Smooth muscle cell (in vitro differentiated cells): ENCODE results near the gene RNGTT. TPM values are rescaled to one million over a fixed set of nuclear protein-coding genes. Genes with fewer than 3 reads are reported as not detected.

Experiments
- DNase-seq: peaks from one replicate; lab custom pipeline; 2025; ENCODE audit not compliant: unreplicated experiment; lab: John Stamatoyannopoulos, UW
- H2AFZ ChIP-seq: fragments of 200-600 bp; sonication (generic); 2 replicates; pipeline ENCODE4 v1.6.0; 2016; ENCODE audit warnings: antibody characterized with exemption, low read depth, mild to moderate bottlenecking
- H3F3A ChIP-seq: fragments of 200-600 bp; sonication (generic); 2 replicates; pipeline ENCODE4 v1.6.0; 2017; ENCODE audit warnings: antibody characterized with exemption, low read depth
- H3K27ac ChIP-seq: fragments of 200-600 bp; sonication (generic); 2 replicates; pipeline ENCODE4 v1.5.1; 2016; ENCODE audit warnings: low read depth, mild to moderate bottlenecking
- H3K27me3 ChIP-seq: fragments of 200-600 bp; sonication (generic); 2 replicates; pipeline ENCODE4 v1.6.1; 2016; ENCODE audit warnings: low read depth, mild to moderate bottlenecking
- H3K36me3 ChIP-seq: fragments of 200-600 bp; sonication (generic); 2 replicates; pipeline ENCODE4 v1.5.1; 2016; ENCODE audit warnings: low read depth
- H3K4me1 ChIP-seq: fragments of 200-600 bp; sonication (generic); 2 replicates; pipeline ENCODE4 v1.5.1; 2016; ENCODE audit warnings: low read depth
- H3K4me2 ChIP-seq: fragments of 200-600 bp; sonication (generic); 2 replicates; pipeline ENCODE4 v1.6.0; 2016; ENCODE audit warnings: mild to moderate bottlenecking
- H3K4me3 ChIP-seq: fragments of 200-600 bp; sonication (generic); 2 replicates; pipeline ENCODE4 v1.5.1; 2016; ENCODE audit warnings: mild to moderate bottlenecking
- H3K79me2 ChIP-seq: fragments of 200-600 bp; sonication (generic); 2 replicates; pipeline ENCODE4 v1.6.0; 2016; ENCODE audit warnings: low read depth, mild to moderate bottlenecking
- H3K9ac ChIP-seq: fragments of 200-600 bp; sonication (generic); 2 replicates; pipeline ENCODE4 v1.6.0; 2016; ENCODE audit warnings: low read depth
- H3K9me3 ChIP-seq: fragments of 200-600 bp; sonication (generic); replicated peaks from 2 replicates; pipeline ENCODE4 v1.5.1; 2016; ENCODE audit warnings: low read depth
- H4K20me1 ChIP-seq: fragments of 200-600 bp; sonication (generic); 2 replicates; pipeline ENCODE4 v1.6.0; 2016; ENCODE audit warnings: low read depth
- CTCF ChIP-seq: fragments of 200-600 bp; sonication (generic); IDR thresholded peaks from 2 replicates; pipeline ENCODE4 v1.5.1; 2017; ENCODE audit warnings: borderline replicate concordance, mild to moderate bottlenecking, antibody characterized with exemption; ENCODE audit not compliant: insufficient read depth, poor library complexity, severe bottlenecking
- WGBS: methylation state at CpG from one replicate; pipeline ENCODE4 v1.1.7; 2016; ENCODE audit warnings: low lambda C conversion rate; 5-methylcytosine and 5-hydroxymethylcytosine counted together
- polyA plus RNA-seq: library from polyadenylated mRNA; unstranded; fragments of >200 nt; fragmentation: Nextera tagmentation; extraction: Ambion mirVana; gene quantifications from 2 replicates; pipeline ENCODE4 v1.2.1, GENCODE V29; 2016
- total RNA-seq: library from RNA; depleted of rRNA; stranded (reverse); fragments of >200 nt; gene quantifications from 2 replicates; pipeline ENCODE4 v1.2.3, GENCODE V29; 2014

The RNGTT gene
- total and polyA plus RNA-seq, 2 experiments from 2014 or later, result 7.5 to 22.7 TPM

GRCh38 chr6:88626460-88626859, 337.0 kb downstream of the RNGTT start:
- no peak for TF ChIP-seq CTCF
- DNase-seq, result no peak
- WGBS, result 67% methylated on average over 1 of the region's 1 CpG
- Histone ChIP-seq H3F3A (no peaks in the 10 kb centered on the region), H3K27me3 (no peaks in the 10 kb centered on the region), H3K27ac (no peak overlapping the region), H3K4me1 (peaks cover 2% of the 10 kb centered on the region), H3K4me3 (no peak overlapping the region), H2AFZ (no peak overlapping the region), H3K4me2 (no peak overlapping the region), H3K9ac (no peak overlapping the region), H4K20me1 (peaks cover 16% of the 10 kb centered on the region), H3K36me3 (no peaks in the 10 kb centered on the region), H3K79me2 (no peaks in the 10 kb centered on the region), H3K9me3 (no peaks in the 10 kb centered on the region)

GRCh38 chr6:88623531-88623930, 339.9 kb downstream of the RNGTT start:
- H3K27me3 ChIP-seq, result no peaks in the 10 kb centered on the region
- no peak overlapping the region for H3K4me2 ChIP-seq
- no peaks in the 10 kb centered on the region for H3K79me2 ChIP-seq
- H3K4me3 ChIP-seq, result no peak overlapping the region
- H2AFZ ChIP-seq, result no peak overlapping the region
- H3K9ac ChIP-seq, result no peak overlapping the region
- no peaks in the 10 kb centered on the region for H3K4me1 ChIP-seq
- H3K27ac ChIP-seq, result no peak overlapping the region
- no peak for TF ChIP-seq CTCF
- no peaks in the 10 kb centered on the region for H3F3A ChIP-seq
- 90% methylated on average over 2 of the region's 2 CpGs for WGBS
- no peaks in the 10 kb centered on the region for H3K9me3 ChIP-seq
- DNase-seq, result no peak
- H3K36me3 ChIP-seq, result no peaks in the 10 kb centered on the region
- peaks cover 12% of the 10 kb centered on the region for H4K20me1 ChIP-seq

GRCh38 chr6:88619951-88620350, 343.5 kb downstream of the RNGTT start:
- H3K4me3 ChIP-seq, result no peak overlapping the region
- WGBS, result 92% methylated on average over 7 of the region's 7 CpGs

More at GRCh38 chr6:88619951-88620350, 343.5 kb downstream of the RNGTT start:
- Histone ChIP-seq H4K20me1 (peaks cover 4% of the 10 kb centered on the region), H3K4me2 (no peak overlapping the region), H3K79me2 (no peaks in the 10 kb centered on the region), H3F3A (no peaks in the 10 kb centered on the region), H2AFZ (no peak overlapping the region), H3K27me3 (no peaks in the 10 kb centered on the region), H3K27ac (no peak overlapping the region), H3K36me3 (no peaks in the 10 kb centered on the region), H3K4me1 (no peaks in the 10 kb centered on the region), H3K9me3 (no peaks in the 10 kb centered on the region), H3K9ac (no peak overlapping the region)
- no peak for TF ChIP-seq CTCF
- DNase-seq, result no peak
